Chondrocyte (in vitro differentiated cells): ENCODE measurements around the gene NFIA. TPM values are rescaled to one million over a fixed set of nuclear protein-coding genes. Genes with fewer than 3 reads are reported as not detected.

Experiments
- DNase-seq: peaks from one replicate; pipeline ENCODE4 v3.0.0; 2021; ENCODE audit warnings: mixed read lengths, low spot score
- H3K27ac Mint-ChIP-seq: one replicate; pipeline ENCODE4 v1.8.0; 2021; ENCODE audit warnings: mild to moderate bottlenecking, moderate library complexity, mixed read lengths; ENCODE audit not compliant: unreplicated experiment
- H3K27me3 Mint-ChIP-seq: 2 replicates; pipeline ENCODE4 v1.8.0; 2021; ENCODE audit warnings: low read depth, mixed read lengths
- H3K36me3 Mint-ChIP-seq: 2 replicates; pipeline ENCODE4 v1.8.0; 2021; ENCODE audit warnings: low read depth, mixed read lengths
- H3K4me1 Mint-ChIP-seq: 2 replicates; pipeline ENCODE4 v1.8.0; 2021; ENCODE audit warnings: low read depth, mild to moderate bottlenecking, mixed read lengths
- H3K4me3 Mint-ChIP-seq: one replicate; pipeline ENCODE4 v1.8.0; 2021; ENCODE audit warnings: mild to moderate bottlenecking, moderate library complexity, mixed read lengths; ENCODE audit not compliant: unreplicated experiment
- H3K9me3 Mint-ChIP-seq: 2 replicates; pipeline ENCODE4 v1.8.0; 2021; ENCODE audit warnings: low read depth, mixed read lengths
- total RNA-seq: library from RNA; stranded (reverse); gene quantifications from 3 replicates; pipeline ENCODE4 v1.2.1, GENCODE V29; 2021
- TF ChIP-seq, protein P1 (sequence below): fragments of 200-600 bp; sonication (generic); IDR thresholded peaks from 2 replicates; pipeline ENCODE4 v1.5.0; 2021; ENCODE audit warnings: antibody characterized with exemption, mild to moderate bottlenecking, moderate library complexity

NFIA gene
- total RNA-seq, 1 donor from 2014 or later: 43.0 TPM

GRCh38 chr1:61486783-61487536 is 404.6 kb downstream of the NFIA start:
- Mint-ChIP-seq H3K9me3 (no peaks in the 10 kb centered on the region), H3K27ac (no peak overlapping the region), H3K27me3 (peaks cover 5% of the 10 kb centered on the region), H3K4me3 (no peak overlapping the region), H3K36me3 (no peaks in the 10 kb centered on the region), H3K4me1 (peaks cover 15% of the 10 kb centered on the region)
- DNase-seq: no peak
- TF ChIP-seq, protein P1, sequence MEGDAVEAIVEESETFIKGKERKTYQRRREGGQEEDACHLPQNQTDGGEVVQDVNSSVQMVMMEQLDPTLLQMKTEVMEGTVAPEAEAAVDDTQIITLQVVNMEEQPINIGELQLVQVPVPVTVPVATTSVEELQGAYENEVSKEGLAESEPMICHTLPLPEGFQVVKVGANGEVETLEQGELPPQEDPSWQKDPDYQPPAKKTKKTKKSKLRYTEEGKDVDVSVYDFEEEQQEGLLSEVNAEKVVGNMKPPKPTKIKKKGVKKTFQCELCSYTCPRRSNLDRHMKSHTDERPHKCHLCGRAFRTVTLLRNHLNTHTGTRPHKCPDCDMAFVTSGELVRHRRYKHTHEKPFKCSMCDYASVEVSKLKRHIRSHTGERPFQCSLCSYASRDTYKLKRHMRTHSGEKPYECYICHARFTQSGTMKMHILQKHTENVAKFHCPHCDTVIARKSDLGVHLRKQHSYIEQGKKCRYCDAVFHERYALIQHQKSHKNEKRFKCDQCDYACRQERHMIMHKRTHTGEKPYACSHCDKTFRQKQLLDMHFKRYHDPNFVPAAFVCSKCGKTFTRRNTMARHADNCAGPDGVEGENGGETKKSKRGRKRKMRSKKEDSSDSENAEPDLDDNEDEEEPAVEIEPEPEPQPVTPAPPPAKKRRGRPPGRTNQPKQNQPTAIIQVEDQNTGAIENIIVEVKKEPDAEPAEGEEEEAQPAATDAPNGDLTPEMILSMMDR: no peak

GRCh38 chr1:61487801-61488200 is 405.4 kb downstream of the NFIA start:
- Mint-ChIP-seq H3K9me3 (no peaks in the 10 kb centered on the region), H3K4me1 (peaks cover 11% of the 10 kb centered on the region), H3K27me3 (peaks cover 5% of the 10 kb centered on the region), H3K4me3 (no peak overlapping the region), H3K27ac (no peak overlapping the region), H3K36me3 (no peaks in the 10 kb centered on the region)
- TF ChIP-seq, protein P1: no peak
- no peak for DNase-seq

DNA sequence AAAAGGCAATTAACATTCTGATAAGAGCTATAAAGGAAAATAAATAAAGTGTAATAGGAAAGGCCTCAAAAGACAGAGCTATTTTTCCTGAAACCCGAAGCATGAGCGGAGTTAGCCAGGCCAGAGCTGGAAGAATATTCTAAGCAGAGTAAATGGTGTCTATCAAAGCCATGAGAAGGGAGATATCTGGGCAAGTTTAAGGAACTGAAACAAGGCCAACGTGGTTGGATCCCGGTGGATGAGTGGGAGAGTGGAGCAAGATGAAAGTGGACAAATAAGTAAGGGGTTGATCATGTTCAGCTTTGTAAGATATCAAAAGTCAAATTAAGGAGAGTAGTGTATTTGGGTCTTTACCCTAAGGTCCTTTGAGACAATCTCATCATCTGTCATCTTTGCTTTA is 408.6 kb downstream of the NFIA start:
- H3K4me3 Mint-ChIP-seq: no peak overlapping the region
- TF ChIP-seq, protein P1: no peak
- DNase-seq: no peak
- no peaks in the 10 kb centered on the region for H3K27me3 Mint-ChIP-seq
- no peaks in the 10 kb centered on the region for H3K36me3 Mint-ChIP-seq
- no peak overlapping the region for H3K27ac Mint-ChIP-seq
- H3K4me1 Mint-ChIP-seq: peaks cover 11% of the 10 kb centered on the region
- H3K9me3 Mint-ChIP-seq: no peaks in the 10 kb centered on the region

- no peaks in the 10 kb centered on the region for H3K9me3 Mint-ChIP-seq
These were observed 409.1 kb downstream of the NFIA start for GRCh38 chr1:61491497-61491896.

DNA sequence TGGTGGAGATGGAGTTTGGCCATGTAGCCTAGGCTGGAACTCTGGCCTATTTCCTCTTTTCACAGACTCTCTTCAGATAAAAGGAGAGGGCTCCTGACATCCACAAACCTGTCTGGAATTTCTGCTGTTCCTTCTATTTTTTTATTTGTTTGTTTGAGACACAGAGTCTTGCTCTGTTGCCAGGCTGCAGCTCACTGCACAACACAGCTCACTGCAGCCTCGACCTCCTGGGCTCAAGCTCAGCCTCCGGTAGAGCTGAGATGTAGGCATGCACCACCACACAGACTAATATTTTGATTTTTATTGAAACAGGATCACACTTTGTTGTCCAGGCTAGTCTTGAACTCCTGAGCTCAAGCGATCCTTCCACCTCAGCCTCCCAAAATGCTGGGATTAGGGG is 411.6 kb downstream of the NFIA start:
- DNase-seq: no peak
- TF ChIP-seq, protein P1: no peak
- no peaks in the 10 kb centered on the region for H3K27me3 Mint-ChIP-seq
- H3K9me3 Mint-ChIP-seq: no peaks in the 10 kb centered on the region
- H3K36me3 Mint-ChIP-seq: no peaks in the 10 kb centered on the region
- peaks cover 19% of the 10 kb centered on the region for H3K4me1 Mint-ChIP-seq
- no peak overlapping the region for H3K4me3 Mint-ChIP-seq
- no peak overlapping the region for H3K27ac Mint-ChIP-seq

More at GRCh38 chr1:61491497-61491896, 409.1 kb downstream of the NFIA start:
- H3K27me3 Mint-ChIP-seq: no peaks in the 10 kb centered on the region
- no peak overlapping the region for H3K4me3 Mint-ChIP-seq
- peaks cover 14% of the 10 kb centered on the region for H3K4me1 Mint-ChIP-seq
- TF ChIP-seq, protein P1: no peak
- no peak overlapping the region for H3K27ac Mint-ChIP-seq
- no peak for DNase-seq
- no peaks in the 10 kb centered on the region for H3K36me3 Mint-ChIP-seq
